DND-41 (cell line): Measurements from ENCODE around the gene OR1J1.

ENCODE experiments used
- CTCF ChIP-seq: IDR thresholded peaks from 2 replicates; pipeline ENCODE4 v1.5.1; 2012; ENCODE audit warnings: borderline replicate concordance, low read length, moderate library complexity, mild to moderate bottlenecking; ENCODE audit not compliant: poor library complexity, severe bottlenecking; ENCODE audit errors: extremely low read depth
- EZH2 ChIP-seq: IDR thresholded peaks from 3 replicates; pipeline ENCODE4 v1.6.1; 2012; ENCODE audit warnings: borderline replicate concordance, low read depth, mild to moderate bottlenecking, moderate library complexity, low read length, inconsistent platforms; ENCODE audit not compliant: severe bottlenecking

- TF ChIP-seq CTCF (no peak), EZH2 (no peak)
Measured at GRCh38 chr9:122518841-122519240, 41.1 kb upstream of the OR1J1 start, which contains the start of gene OR1J4.
